AG08396 (cell line): ENCODE results near the gene KCNIP2.
A peak's percentile ranks its signal among the peaks of the same experiment; 100 is the strongest.

Experiments
- DNase-seq: peaks from one replicate; pipeline ENCODE4 v3.0.0; 2012; ENCODE audit warnings: low spot score, mixed read lengths

The KCNIP2 gene

GRCh38 chr10:101851411-101852116, 8.0 kb upstream of the KCNIP2 start:
- DNase-seq: no peak

DNA sequence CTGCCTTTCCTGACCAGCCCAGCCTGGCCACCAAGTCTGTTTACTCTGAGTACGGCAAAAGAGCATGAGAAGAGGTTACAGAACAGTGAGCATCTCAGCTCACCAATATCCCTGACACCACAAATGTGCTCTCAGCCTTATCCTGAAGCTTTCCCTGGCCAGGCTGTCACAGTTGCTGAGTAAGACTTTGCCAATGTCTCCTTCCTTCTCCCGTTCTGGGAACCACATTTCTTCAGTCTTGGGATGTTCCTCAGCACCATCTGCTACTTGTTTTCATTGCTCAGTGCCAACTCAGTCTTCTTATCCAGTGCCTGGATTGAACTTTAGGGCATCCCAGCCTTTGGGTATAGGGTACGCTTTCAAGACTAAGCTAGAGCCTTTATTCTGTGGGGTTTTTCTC, 7.1 kb upstream of the KCNIP2 start:
- no peak for DNase-seq

GRCh38 chr10:101848894-101849351, 5.3 kb upstream of the KCNIP2 start:
- DNase-seq: no peak

DNA sequence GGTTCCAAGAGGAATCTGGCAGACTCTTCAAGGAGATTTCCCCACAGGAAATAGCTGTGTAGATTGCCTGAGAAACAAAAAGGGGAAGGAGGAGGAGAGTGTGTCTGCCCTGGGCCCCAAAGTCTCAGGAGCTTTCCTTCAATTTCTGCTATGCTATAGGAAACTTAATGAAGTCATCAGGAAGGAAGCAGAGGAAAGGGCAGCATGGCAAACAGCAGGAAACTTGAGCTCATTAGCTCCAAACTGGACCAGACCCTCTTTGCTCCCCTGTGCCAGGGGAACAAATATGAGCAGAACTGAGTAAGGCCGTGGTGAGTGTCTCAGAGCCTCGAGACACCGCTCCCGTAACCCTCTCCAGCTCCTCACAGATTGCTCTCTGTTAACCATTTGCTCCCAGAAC, 4.8 kb upstream of the KCNIP2 start:
- no peak for DNase-seq

GRCh38 chr10:101845893-101846292, 2.3 kb upstream of the KCNIP2 start:
- DNase-seq: no peak

- DNase-seq: no peak
Observed at GRCh38 chr10:101841826-101842225, 1.8 kb downstream of the KCNIP2 start.

- peak; percentile 92 for DNase-seq
Observed at GRCh38 chr10:101840741-101841453, 2.7 kb downstream of the KCNIP2 start.

GRCh38 chr10:101840102-101840684, 3.4 kb downstream of the KCNIP2 start:
- DNase-seq: peak; percentile 53

- DNase-seq: peak; percentile 89
Observed at GRCh38 chr10:101839416-101840063, 4.1 kb downstream of the KCNIP2 start.

DNA sequence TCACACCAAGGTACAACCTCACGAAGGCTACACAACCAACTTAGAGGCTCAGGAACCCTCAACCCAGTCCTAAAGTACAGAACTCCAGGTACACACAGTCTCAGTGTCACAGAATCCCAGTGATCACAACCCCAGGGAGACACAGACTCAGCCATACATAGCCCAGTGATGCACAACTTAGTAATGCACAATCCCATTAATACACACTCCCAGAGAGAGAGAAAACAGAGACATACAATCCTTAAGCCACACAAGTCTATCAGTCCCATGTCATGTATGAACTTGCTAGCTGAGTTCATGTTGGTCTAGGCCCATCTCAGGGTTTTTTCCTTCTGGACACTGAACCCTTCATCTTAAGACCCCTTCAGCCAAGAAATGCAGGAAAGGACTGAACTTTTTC, 4.6 kb downstream of the KCNIP2 start:
- DNase-seq: no peak

DNA sequence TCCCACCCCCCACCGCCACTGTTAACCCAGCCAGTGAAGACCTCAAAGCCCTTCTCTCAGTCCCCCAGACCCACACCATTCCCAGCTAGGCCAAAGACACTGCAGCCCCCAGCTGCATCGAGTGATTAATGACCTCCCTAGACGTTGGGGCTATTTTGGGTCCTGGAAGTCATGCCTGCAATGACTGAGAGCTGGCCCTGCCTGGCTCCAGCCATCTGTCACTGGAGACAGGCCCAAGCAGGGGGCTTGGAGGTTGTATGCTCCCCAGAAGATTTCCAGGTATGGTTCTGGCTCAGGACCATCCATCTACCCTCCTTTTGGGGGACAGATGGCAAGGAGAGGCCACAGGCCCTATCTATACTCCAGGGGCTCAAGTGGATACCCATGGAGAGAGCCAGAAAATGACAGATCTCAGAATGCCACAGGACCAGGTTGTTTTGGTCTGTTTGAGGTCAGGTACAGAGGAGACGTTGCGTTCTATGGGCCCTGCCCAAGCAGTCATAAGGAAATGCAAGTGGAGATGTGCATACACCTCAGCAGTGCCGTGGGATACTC, 5.1 kb downstream of the KCNIP2 start:
- no peak for DNase-seq

GRCh38 chr10:101837748-101838147, 5.9 kb downstream of the KCNIP2 start:
- no peak for DNase-seq

DNA sequence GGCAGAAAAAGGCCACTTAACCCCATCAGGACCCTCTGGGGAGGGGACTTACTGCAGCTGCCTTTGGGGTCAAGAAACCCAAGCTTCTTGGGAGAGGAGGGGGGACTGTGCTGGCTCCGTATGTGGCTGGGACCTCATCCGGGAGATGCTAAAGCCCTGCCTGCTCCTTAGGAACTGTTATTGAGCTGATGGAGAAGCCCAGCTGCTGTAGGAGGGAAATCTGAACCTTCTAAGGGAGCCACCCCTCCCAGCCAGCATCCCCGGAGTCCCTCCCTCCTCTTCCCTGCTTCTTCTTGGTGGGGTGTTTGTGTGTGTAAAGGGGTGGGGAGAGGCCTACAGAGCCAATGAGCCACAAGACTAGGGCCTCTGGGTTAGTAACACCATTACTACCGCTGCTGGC, 8.2 kb downstream of the KCNIP2 start:
- DNase-seq: no peak

DNA sequence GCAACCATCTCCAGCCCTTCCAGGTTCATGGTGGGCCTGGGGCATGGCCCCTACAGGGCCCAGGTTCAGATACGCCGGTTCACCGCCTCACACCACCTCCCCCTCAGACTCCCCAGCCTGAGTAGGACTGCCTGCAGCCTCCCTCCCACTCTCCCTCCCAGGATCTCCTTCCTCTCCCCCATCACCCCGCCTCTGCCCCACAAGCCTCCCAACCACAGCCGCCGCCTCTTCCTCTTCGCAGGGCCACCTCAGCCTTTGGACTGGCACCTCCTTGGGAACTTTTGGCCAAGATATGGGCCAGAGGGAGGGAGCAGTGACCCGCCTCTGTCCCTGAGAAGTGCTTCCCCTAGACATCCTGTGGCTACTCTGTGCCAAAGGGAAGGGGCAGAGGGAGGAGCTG, 9.3 kb downstream of the KCNIP2 start:
- DNase-seq: no peak

GRCh38 chr10:101833466-101833865, 10.1 kb downstream of the KCNIP2 start:
- no peak for DNase-seq

GRCh38 chr10:101832325-101832771, 11.3 kb downstream of the KCNIP2 start:
- DNase-seq: no peak

GRCh38 chr10:101831169-101831811, 12.3 kb downstream of the KCNIP2 start:
- no peak for DNase-seq

DNA sequence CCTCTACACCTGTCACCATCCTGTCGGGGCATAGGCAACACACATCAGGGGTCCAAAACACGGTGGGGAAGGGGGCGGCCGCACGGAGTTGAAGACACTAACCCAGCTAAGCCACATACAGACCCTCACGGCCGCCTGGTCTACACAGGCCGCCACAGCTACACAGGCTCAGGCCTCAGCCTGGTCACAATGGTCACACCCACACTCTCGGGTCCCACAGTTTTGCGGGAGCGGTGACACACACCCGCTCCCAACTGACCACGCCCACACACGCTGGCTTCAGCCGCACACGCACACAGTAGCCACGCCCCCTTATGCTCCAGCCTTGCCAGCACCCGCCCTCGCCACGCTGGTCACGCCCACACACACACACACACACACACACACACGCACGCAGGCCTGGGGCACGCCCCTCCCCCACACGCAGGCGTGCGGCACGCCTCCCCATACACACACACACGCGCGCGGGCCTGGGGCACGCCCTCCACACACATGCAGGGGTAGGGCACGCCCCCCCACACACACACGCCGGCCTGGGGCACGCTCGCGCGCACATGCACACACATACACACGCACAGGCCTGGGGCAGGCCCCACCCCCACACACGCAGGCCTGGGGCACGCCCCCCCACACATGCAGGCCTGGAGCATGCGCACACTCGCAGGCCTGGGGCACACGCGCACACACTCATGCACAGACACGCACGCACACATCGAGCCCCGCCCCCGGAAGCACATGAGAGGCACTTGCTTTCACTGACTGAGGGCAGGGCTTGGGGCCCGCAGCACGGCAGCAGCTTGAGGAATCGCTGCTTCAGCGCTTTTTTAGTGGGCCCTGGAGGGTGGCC, 13.1 kb downstream of the KCNIP2 start:
- DNase-seq: peak; percentile 98

DNA sequence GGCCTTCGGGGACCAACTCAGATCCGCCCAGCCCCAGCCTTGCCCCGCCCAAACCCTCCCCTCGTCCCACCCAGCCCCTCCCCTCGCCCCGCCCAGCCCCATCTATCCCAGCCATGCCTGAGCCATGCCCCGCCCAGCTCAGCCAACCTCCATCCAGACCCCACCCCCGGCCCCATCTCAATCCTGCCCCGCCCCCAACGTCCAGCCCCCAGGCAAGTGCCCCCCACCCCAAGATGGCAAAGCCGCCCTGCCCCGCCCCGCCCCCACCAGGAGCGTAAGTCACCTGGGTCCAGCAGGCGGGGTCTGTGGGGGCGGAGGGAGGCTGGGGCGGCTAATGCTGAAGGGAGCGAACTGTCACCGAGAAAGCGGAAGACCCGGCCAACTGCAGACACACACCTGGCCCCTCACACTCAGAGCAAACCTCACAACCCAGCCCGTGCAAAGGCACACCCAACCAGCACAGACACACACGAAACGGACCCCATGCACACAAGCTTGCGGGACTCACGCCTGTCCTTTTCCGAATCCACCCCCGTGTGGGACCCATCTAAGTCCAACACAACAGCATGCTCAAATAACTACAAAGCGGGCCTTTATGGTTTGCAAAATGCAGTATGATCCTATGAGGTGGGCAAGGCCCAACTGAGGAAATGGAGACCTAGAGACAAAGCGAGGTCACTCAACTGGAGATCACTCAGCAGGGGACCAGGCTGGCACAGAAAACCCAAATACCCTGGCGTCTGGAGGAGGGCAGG, 13.9 kb downstream of the KCNIP2 start:
- no peak for DNase-seq
